ENCODE results near the gene PHACTR2. TPM values are rescaled to one million over a fixed set of nuclear protein-coding genes. Genes with fewer than 3 reads are reported as not detected.
"Not testable (repeated sequence)": the region's sequence is repeated elsewhere in the genome, so short reads cannot be mapped to it uniquely, and the experiment has no call there.

PHACTR2 gene
- total RNA-seq, 1 donor from 2014 or later = 24.5 TPM

GRCh38 chr6:143642403-143642802, 35.4 kb upstream of the PHACTR2 start:
- no peaks in the 10 kb centered on the region for H3K36me3 ChIP-seq (ENCODE audit: control insufficient read depth, insufficient read depth, low read length)
- FAIRE-seq (no peak), DNase-seq (ENCODE audit: low read depth) (no peak)
- H3K27me3 ChIP-seq (ENCODE audit: control insufficient read depth, insufficient read depth, low read length) = no peaks in the 10 kb centered on the region
- TF ChIP-seq, protein P1, sequence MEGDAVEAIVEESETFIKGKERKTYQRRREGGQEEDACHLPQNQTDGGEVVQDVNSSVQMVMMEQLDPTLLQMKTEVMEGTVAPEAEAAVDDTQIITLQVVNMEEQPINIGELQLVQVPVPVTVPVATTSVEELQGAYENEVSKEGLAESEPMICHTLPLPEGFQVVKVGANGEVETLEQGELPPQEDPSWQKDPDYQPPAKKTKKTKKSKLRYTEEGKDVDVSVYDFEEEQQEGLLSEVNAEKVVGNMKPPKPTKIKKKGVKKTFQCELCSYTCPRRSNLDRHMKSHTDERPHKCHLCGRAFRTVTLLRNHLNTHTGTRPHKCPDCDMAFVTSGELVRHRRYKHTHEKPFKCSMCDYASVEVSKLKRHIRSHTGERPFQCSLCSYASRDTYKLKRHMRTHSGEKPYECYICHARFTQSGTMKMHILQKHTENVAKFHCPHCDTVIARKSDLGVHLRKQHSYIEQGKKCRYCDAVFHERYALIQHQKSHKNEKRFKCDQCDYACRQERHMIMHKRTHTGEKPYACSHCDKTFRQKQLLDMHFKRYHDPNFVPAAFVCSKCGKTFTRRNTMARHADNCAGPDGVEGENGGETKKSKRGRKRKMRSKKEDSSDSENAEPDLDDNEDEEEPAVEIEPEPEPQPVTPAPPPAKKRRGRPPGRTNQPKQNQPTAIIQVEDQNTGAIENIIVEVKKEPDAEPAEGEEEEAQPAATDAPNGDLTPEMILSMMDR (IDR thresholded peaks at IDR 0.05; ENCODE audit: insufficient read depth, low read length, severe bottlenecking) = no peak
- H3K4me3 ChIP-seq (ENCODE audit: low read depth, low read length) = no peak overlapping the region

DNA sequence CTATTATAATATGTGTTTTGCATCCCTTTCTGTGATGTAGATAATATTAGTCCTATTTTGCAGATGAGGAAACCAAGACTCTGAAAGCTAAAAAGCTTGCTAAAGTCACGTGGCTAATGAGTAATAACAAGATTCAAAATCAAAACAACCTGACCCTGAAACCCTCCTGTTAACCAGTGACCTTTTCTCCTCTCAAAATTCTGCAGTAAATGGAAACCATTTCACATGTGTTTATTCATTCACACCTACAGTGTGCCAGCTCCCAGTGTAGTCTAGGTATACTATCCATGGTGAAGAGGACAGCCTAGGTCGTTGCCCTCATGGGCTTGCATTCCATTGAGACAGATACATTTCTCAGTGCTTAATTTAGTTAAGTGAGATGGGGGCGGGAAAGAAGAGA, 30.6 kb upstream of the PHACTR2 start:
- FAIRE-seq = no peak
- TF ChIP-seq, protein P1 (IDR thresholded peaks at IDR 0.05; ENCODE audit: insufficient read depth, low read length, severe bottlenecking) = no peak

GRCh38 chr6:143647732-143648131, 30.0 kb upstream of the PHACTR2 start:
- FAIRE-seq = peak; percentile 58
- TF ChIP-seq, protein P1 (IDR thresholded peaks at IDR 0.05; ENCODE audit: insufficient read depth, low read length, severe bottlenecking) = no peak
- no peaks in the 10 kb centered on the region for H3K36me3 ChIP-seq (ENCODE audit: control insufficient read depth, insufficient read depth, low read length)

More for the DNA sequence above, 30.6 kb upstream of the PHACTR2 start:
- Histone ChIP-seq H3K27me3 (ENCODE audit: control insufficient read depth, insufficient read depth, low read length) (no peaks in the 10 kb centered on the region), H3K36me3 (ENCODE audit: control insufficient read depth, insufficient read depth, low read length) (no peaks in the 10 kb centered on the region), H3K4me3 (ENCODE audit: low read depth, low read length) (no peak overlapping the region)
- DNase-seq (ENCODE audit: low read depth) = no peak

DNA sequence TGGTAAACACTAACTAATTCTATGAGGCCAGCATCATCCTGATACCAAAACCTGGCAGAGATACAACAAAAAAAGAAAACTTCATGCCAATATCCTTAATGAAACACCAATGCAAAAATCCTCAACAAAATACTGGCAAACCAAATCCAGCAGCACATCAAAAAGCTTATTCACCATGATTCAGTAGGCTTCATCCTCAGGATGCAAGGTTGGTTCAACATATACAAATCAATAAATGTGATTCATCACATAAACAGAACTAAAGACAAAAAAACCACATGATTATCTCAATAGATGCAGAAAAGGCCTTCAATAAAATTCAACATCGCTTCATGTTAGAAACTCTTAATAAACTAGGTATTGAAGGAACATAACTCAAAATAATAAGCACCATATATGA, 28.4 kb upstream of the PHACTR2 start:
- FAIRE-seq; DNase-seq (ENCODE audit: low read depth); H3K4me3 ChIP-seq (ENCODE audit: low read depth, low read length); H3K36me3 ChIP-seq (ENCODE audit: control insufficient read depth, insufficient read depth, low read length); H3K27me3 ChIP-seq (ENCODE audit: control insufficient read depth, insufficient read depth, low read length): not testable (repeated sequence)

More at GRCh38 chr6:143647732-143648131, 30.0 kb upstream of the PHACTR2 start:
- H3K4me3 ChIP-seq (ENCODE audit: low read depth, low read length) = no peak overlapping the region
- DNase-seq (ENCODE audit: low read depth) = no peak
- no peaks in the 10 kb centered on the region for H3K27me3 ChIP-seq (ENCODE audit: control insufficient read depth, insufficient read depth, low read length)

- not testable (repeated sequence) for DNase-seq (ENCODE audit: low read depth); FAIRE-seq; H3K4me3 ChIP-seq (ENCODE audit: low read depth, low read length); H3K36me3 ChIP-seq (ENCODE audit: control insufficient read depth, insufficient read depth, low read length); H3K27me3 ChIP-seq (ENCODE audit: control insufficient read depth, insufficient read depth, low read length)
Observed at GRCh38 chr6:143651328-143651727, 26.4 kb upstream of the PHACTR2 start.

GRCh38 chr6:143652841-143653331, 24.9 kb upstream of the PHACTR2 start:
- peak; percentile 43 for FAIRE-seq

More at GRCh38 chr6:143652841-143653331, 24.9 kb upstream of the PHACTR2 start:
- H3K27me3 ChIP-seq (ENCODE audit: control insufficient read depth, insufficient read depth, low read length) = no peaks in the 10 kb centered on the region
- H3K4me3 ChIP-seq (ENCODE audit: low read depth, low read length) = no peak overlapping the region
- peak; percentile 23 for DNase-seq (ENCODE audit: low read depth)
- H3K36me3 ChIP-seq (ENCODE audit: control insufficient read depth, insufficient read depth, low read length) = no peaks in the 10 kb centered on the region
- TF ChIP-seq, protein P1 (IDR thresholded peaks at IDR 0.05; ENCODE audit: insufficient read depth, low read length, severe bottlenecking) = no peak
